HepG2 (cell line): Measurements from ENCODE around the gene PPP1R9B. TPM values are rescaled to one million over a fixed set of nuclear protein-coding genes. Genes with fewer than 3 reads are reported as not detected.
A peak's percentile ranks its signal among the peaks of the same experiment; 100 is the strongest.

Source experiments
- ELF4 ChIP-seq: sonication (generic); formaldehyde crosslinking; IDR thresholded peaks from 2 replicates; pipeline ENCODE4 v1.5.0; 2020; ENCODE audit warnings: missing genetic modification reagents, mild to moderate bottlenecking, moderate library complexity, borderline replicate concordance
- FOSL2 ChIP-seq: sonication (generic); formaldehyde crosslinking; IDR thresholded peaks from 2 replicates; pipeline ENCODE4 v1.4.0; 2020; ENCODE audit warnings: missing genetic modification reagents
- HNRNPL ChIP-seq: fragments of 200-400 bp; formaldehyde crosslinking; IDR thresholded peaks from 2 replicates; pipeline ENCODE4 v1.6.1; 2017; ENCODE audit warnings: mild to moderate bottlenecking, low read depth, low read length
- MAZ ChIP-seq, 2 experiments: sonication (generic) in 1 of 2; formaldehyde crosslinking in 1 of 2; IDR thresholded peaks; 2 replicates each; pipeline versions ENCODE4 v1.5.0 to v1.6.1; 2012 to 2020; ENCODE audit warnings: low read depth in 2 of 2, mild to moderate bottlenecking in 2 of 2, borderline replicate concordance in 1 of 2, improper control_type of control experiment in 1 of 2, low read length in 1 of 2, missing genetic modification reagents in 1 of 2, moderate library complexity in 1 of 2
- MTF1 ChIP-seq: sonication (generic); formaldehyde crosslinking; IDR thresholded peaks from 2 replicates; pipeline ENCODE4 v1.5.0; 2020; ENCODE audit warnings: missing genetic modification reagents
- NFYB ChIP-seq: sonication (generic); formaldehyde crosslinking; IDR thresholded peaks from 2 replicates; pipeline ENCODE4 v1.4.0; 2020; ENCODE audit warnings: missing genetic modification reagents
- RARA ChIP-seq: IDR thresholded peaks from 2 replicates; pipeline ENCODE4 v1.6.1; 2016; ENCODE audit warnings: missing genetic modification reagents, missing compliant biosample characterization
- REXO4 ChIP-seq: sonication (generic); formaldehyde crosslinking; IDR thresholded peaks from 2 replicates; pipeline ENCODE4 v1.8.0; 2022; ENCODE audit warnings: missing genetic modification reagents, mild to moderate bottlenecking, borderline replicate concordance
- SIX4 ChIP-seq: sonication (generic); formaldehyde crosslinking; IDR thresholded peaks from 2 replicates; pipeline ENCODE4 v1.4.0; 2020; ENCODE audit warnings: missing genetic modification reagents
- SMARCE1 ChIP-seq: fragments of 450-650 bp; IDR thresholded peaks from 2 replicates; pipeline ENCODE4 v1.6.1; 2017; ENCODE audit warnings: borderline replicate concordance
- TBX2 ChIP-seq: sonication (generic); formaldehyde crosslinking; IDR thresholded peaks from 2 replicates; pipeline ENCODE4 v1.5.0; 2020; ENCODE audit warnings: missing genetic modification reagents, mild to moderate bottlenecking, borderline replicate concordance
- TCF7 ChIP-seq: sonication (generic); IDR thresholded peaks from 2 replicates; pipeline ENCODE4 v1.6.1; 2016; ENCODE audit warnings: antibody characterized with exemption, low read depth
- TCF7L2 ChIP-seq: IDR thresholded peaks from 2 replicates; pipeline ENCODE4 v1.6.1; 2011; ENCODE audit warnings: mild to moderate bottlenecking, low read depth, low read length, moderate library complexity
- ZBTB1 ChIP-seq: sonication (generic); formaldehyde crosslinking; IDR thresholded peaks from 2 replicates; pipeline ENCODE4 v1.4.0; 2020; ENCODE audit warnings: missing genetic modification reagents, borderline replicate concordance
- ZFP90 ChIP-seq: sonication (generic); formaldehyde crosslinking; IDR thresholded peaks from 2 replicates; pipeline ENCODE4 v1.8.0; 2022; ENCODE audit warnings: missing genetic modification reagents, mild to moderate bottlenecking, inconsistent platforms, borderline replicate concordance
- ZNF224 ChIP-seq: sonication (generic); formaldehyde crosslinking; IDR thresholded peaks from 2 replicates; pipeline ENCODE4 v1.5.0; 2020; ENCODE audit warnings: mild to moderate bottlenecking, missing genetic modification reagents
- polyA plus RNA-seq, 8 experiments: library from polyadenylated mRNA; depleted of rRNA in 3 of 8; stranded (reverse) in 7 of 8; unstranded in 1 of 8; fragments of >200 nt; fragmentation: Illumina TruSeq in 4 of 8; extraction: Trizol in 4 of 8; gene quantifications; 2 replicates each; pipeline versions ENCODE4 v1.2.1 to v1.2.3, GENCODE V29; 2011 to 2016; ENCODE audit warnings: low read depth in 4 of 8, missing spikeins in 1 of 8, mixed read lengths in 1 of 8; ENCODE audit not compliant: insufficient read depth in 1 of 8
- total RNA-seq, 5 experiments: library from RNA; depleted of rRNA; stranded (reverse); fragments of >200 nt; fragmentation: Illumina TruSeq; extraction: Trizol; gene quantifications; 2 replicates each; pipeline ENCODE4 v1.2.3, GENCODE V29; 2016; ENCODE audit warnings: low read depth in 1 of 5
- TF ChIP-seq, protein P1 (sequence below): sonication (generic); formaldehyde crosslinking; IDR thresholded peaks from 2 replicates; pipeline ENCODE4 v1.8.0; 2022; ENCODE audit warnings: missing genetic modification reagents, low read depth, mild to moderate bottlenecking, borderline replicate concordance
- TF ChIP-seq, protein P2 (sequence below): sonication (generic); formaldehyde crosslinking; IDR thresholded peaks from 2 replicates; pipeline ENCODE4 v1.8.0; 2022; ENCODE audit warnings: mild to moderate bottlenecking, missing genetic modification reagents; ENCODE audit not compliant: insufficient replicate concordance
- TF ChIP-seq, protein P3 (sequence below): sonication (generic); formaldehyde crosslinking; IDR thresholded peaks from 2 replicates; pipeline ENCODE4 v1.4.0; 2020; ENCODE audit warnings: missing genetic modification reagents
- TF ChIP-seq, protein P4 (sequence below): sonication (generic); formaldehyde crosslinking; IDR thresholded peaks from 2 replicates; pipeline ENCODE4 v1.5.0; 2020; ENCODE audit warnings: missing genetic modification reagents
- TF ChIP-seq, protein P5 (sequence below): sonication (generic); formaldehyde crosslinking; conservative IDR thresholded peaks from 2 replicates; pipeline ENCODE4 v1.8.1; 2023; ENCODE audit warnings: missing genetic modification reagents
- TF ChIP-seq, protein P6 (sequence below): IDR thresholded peaks from 2 replicates; pipeline ENCODE4 v1.6.1; 2018; ENCODE audit warnings: missing genetic modification reagents, mild to moderate bottlenecking, missing compliant biosample characterization

Gene PPP1R9B
- total and polyA plus RNA-seq, 2 of the 13 experiments (the other 11 are each of a cell fraction or from before 2014, with no cell fraction given): 9.4 to 15.8 TPM

DNA sequence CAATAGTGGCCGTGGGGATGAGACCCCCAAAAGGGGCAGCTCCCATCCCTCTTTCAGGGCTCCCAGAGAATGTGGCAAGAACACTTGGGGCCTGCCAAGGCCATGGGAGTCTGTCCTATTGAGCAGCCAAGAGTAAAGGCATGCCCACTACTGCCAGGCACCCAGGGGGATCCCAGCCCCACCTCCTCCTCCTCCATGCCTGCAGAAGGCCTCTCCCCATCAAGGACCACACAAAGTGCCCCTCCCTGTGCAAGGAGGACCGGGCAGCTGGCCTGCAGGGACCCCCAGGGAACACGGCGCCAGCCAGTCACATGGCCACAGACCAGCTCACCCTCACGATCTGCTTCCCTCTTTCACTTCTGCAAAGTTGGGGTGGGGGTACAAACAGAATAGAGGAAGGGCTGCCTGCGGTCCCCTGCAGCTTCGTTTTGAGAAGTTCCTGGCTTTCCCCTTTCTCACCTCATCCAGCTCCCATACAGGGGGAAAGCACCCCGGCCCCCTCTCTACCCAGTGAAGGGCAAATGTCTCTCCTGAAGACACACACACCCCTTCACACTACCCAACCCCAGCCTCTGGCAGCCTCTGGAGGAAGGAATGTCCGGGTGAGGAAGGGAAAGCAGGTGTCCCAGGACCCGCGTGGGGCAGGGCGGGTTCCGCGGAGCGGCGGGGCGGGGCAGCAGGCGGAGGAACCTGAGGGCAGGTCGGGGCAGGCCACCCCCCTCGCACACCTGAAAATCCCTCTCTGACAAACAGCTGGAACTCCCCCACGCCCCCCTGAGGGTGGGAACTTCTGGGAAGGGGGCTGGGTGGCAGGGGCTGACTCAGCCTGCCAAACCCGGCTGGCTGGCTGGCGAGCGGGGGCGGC lies 2.0 kb downstream of the PPP1R9B start (continued):
- TF ChIP-seq, protein P1, sequence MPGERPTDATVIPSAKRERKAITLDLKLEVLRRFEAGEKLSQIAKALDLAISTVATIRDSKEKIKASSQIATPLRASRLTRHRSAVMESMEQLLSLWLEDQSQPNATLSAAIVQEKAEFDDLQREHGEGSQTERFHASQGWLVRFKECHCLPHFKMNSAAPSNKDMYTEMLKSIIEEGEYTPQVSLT (CRISPR knock-in tag): no peak
- no peak for TF ChIP-seq MTF1
- TF ChIP-seq, protein P2, sequence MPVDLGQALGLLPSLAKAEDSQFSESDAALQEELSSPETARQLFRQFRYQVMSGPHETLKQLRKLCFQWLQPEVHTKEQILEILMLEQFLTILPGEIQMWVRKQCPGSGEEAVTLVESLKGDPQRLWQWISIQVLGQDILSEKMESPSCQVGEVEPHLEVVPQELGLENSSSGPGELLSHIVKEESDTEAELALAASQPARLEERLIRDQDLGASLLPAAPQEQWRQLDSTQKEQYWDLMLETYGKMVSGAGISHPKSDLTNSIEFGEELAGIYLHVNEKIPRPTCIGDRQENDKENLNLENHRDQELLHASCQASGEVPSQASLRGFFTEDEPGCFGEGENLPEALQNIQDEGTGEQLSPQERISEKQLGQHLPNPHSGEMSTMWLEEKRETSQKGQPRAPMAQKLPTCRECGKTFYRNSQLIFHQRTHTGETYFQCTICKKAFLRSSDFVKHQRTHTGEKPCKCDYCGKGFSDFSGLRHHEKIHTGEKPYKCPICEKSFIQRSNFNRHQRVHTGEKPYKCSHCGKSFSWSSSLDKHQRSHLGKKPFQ (CRISPR knock-in tag): no peak
- no peak for TF ChIP-seq SIX4 (CRISPR knock-in tag)
- TF ChIP-seq, protein P3, sequence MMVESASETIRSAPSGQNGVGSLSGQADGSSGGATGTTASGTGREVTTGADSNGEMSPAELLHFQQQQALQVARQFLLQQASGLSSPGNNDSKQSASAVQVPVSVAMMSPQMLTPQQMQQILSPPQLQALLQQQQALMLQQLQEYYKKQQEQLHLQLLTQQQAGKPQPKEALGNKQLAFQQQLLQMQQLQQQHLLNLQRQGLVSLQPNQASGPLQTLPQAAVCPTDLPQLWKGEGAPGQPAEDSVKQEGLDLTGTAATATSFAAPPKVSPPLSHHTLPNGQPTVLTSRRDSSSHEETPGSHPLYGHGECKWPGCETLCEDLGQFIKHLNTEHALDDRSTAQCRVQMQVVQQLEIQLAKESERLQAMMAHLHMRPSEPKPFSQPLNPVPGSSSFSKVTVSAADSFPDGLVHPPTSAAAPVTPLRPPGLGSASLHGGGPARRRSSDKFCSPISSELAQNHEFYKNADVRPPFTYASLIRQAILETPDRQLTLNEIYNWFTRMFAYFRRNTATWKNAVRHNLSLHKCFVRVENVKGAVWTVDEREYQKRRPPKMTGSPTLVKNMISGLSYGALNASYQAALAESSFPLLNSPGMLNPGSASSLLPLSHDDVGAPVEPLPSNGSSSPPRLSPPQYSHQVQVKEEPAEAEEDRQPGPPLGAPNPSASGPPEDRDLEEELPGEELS (CRISPR knock-in tag): no peak
- no peak for TF ChIP-seq NFYB (CRISPR knock-in tag)
- TF ChIP-seq, protein P4, sequence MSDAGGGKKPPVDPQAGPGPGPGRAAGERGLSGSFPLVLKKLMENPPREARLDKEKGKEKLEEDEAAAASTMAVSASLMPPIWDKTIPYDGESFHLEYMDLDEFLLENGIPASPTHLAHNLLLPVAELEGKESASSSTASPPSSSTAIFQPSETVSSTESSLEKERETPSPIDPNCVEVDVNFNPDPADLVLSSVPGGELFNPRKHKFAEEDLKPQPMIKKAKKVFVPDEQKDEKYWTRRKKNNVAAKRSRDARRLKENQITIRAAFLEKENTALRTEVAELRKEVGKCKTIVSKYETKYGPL (CRISPR knock-in tag): no peak
- no peak for TF ChIP-seq REXO4 (CRISPR knock-in tag)
- TF ChIP-seq TBX2 (CRISPR knock-in tag): peak; percentile 7; the same call in 1 of the 2 replicates
- TF ChIP-seq RARA (CRISPR knock-in tag): no peak
- no peak for TF ChIP-seq HNRNPL
- no peak for TF ChIP-seq TCF7L2
- no peak for TF ChIP-seq ZFP90 (CRISPR knock-in tag)
- peak; percentile 23; the same call in 1 of the 2 replicates for TF ChIP-seq ZNF224 (CRISPR knock-in tag)
- TF ChIP-seq MAZ (IDR thresholded peaks at IDR 0.05; ENCODE audit: borderline replicate concordance, low read depth, low read length): no peak
- no peak for TF ChIP-seq MAZ (CRISPR knock-in tag; IDR thresholded peaks at IDR 0.05; ENCODE audit: low read depth)
- TF ChIP-seq, protein P5, sequence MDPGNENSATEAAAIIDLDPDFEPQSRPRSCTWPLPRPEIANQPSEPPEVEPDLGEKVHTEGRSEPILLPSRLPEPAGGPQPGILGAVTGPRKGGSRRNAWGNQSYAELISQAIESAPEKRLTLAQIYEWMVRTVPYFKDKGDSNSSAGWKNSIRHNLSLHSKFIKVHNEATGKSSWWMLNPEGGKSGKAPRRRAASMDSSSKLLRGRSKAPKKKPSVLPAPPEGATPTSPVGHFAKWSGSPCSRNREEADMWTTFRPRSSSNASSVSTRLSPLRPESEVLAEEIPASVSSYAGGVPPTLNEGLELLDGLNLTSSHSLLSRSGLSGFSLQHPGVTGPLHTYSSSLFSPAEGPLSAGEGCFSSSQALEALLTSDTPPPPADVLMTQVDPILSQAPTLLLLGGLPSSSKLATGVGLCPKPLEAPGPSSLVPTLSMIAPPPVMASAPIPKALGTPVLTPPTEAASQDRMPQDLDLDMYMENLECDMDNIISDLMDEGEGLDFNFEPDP: no peak
- no peak for TF ChIP-seq TCF7
- TF ChIP-seq ZBTB1 (CRISPR knock-in tag): no peak
- TF ChIP-seq ELF4 (CRISPR knock-in tag): no peak
- TF ChIP-seq SMARCE1: no peak
- peak; percentile 79 for TF ChIP-seq FOSL2 (CRISPR knock-in tag)
- TF ChIP-seq, protein P6, sequence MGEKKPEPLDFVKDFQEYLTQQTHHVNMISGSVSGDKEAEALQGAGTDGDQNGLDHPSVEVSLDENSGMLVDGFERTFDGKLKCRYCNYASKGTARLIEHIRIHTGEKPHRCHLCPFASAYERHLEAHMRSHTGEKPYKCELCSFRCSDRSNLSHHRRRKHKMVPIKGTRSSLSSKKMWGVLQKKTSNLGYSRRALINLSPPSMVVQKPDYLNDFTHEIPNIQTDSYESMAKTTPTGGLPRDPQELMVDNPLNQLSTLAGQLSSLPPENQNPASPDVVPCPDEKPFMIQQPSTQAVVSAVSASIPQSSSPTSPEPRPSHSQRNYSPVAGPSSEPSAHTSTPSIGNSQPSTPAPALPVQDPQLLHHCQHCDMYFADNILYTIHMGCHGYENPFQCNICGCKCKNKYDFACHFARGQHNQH (CRISPR knock-in tag): no peak
